GM20431 (cell line): ENCODE measurements around the gene CYB561D1.

Source experiments
- in situ Hi-C: fragments of 300-500 bp; cut with MseI, MboI; formaldehyde crosslinking; loops from one replicate; pipeline ENCODE4 v1.15.0; 2020; ENCODE audit warnings: low sequenced_read_pairs; ENCODE audit not compliant: unreplicated experiment

Gene CYB561D1

DNA sequence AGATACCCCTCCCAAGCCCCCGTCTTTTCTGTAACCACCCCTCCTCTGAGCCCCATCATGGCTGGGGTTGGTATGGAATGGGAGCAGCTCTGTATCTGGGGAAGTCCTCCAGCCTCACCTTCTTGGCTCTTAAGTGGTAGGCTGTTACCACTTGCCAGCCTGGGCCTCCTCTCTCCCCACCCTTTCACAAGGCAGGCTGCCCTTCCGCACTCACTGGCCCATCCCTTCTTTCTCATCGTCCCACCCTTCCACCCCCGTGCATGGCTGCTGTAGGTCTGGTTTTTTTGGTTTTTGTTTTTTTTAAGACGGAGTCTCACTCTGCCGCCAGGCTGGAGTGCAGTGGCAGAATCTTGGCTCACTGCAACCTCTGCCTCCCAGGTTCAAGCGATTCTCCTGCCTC lies 5.2 kb downstream of the CYB561D1 start:
- in situ Hi-C loops, result no loop called here

GRCh38 chr1:109499661-109500536 lies 6.0 kb downstream of the CYB561D1 start:
- in situ Hi-C loops, result no loop called here

- in situ Hi-C loops, result no loop called here
Measured at GRCh38 chr1:109500941-109501381, 7.1 kb downstream of the CYB561D1 start.

DNA sequence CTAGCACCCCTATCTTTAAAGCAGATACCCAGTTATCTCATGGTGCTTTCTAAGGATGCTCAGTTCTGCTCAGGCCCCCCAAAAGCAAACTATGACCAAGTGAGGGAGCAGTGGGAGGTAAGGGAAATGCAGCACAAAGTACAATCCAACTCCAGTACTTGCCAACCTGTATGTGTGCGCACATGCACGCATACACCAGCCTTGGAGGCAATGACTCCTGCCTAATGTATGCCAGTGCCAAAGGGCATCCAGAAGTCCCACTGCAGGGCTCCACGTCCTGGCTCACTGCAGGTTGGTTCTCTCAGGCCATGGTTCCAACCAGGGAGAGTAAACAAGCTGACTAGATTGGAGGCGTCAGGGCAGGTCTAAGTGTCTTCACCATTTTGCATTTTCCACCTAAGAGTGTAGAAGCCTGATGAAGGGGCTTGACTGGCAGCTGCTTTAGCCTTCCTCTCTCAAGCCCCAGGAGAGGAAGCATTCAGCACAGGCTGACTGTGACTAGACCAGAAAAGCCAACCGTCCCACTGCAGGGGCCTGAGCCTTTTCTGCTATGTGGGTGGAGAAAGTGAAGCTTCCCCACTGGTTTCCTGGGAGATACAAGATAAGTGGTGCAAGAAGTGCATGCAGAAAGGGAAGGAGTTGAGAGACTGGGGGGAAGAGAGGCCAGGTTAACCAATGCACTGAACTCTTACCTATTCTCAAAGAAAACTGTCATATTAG lies 7.9 kb downstream of the CYB561D1 start:
- in situ Hi-C loops, result no loop called here

DNA sequence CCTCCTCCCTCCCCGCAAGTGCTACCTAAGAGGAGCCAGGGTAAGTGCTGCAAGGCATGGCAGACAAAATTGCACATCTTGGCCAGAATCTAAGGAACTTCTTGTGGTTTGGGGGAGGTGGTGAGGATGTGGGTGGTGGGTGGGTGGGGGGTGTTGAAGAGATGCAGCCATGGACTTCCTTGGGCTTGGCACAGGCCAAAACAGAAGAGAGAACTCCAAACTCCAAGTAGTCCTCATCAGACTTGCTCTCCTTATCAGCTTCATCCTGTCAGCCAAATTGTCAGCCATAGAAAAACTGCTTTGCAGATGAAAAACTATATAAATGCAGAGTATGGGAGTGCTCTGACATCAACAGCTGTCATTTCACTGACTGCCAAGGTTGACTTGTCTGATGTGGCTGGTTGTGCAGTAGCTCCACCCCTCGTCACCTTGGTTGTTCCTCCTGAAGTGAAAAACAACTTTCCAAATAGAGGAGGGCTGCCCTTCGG lies 8.5 kb downstream of the CYB561D1 start:
- in situ Hi-C loops, result no loop called here

- in situ Hi-C loops, result no loop called here
Measured at GRCh38 chr1:109503935-109504334, 10.0 kb downstream of the CYB561D1 start.

DNA sequence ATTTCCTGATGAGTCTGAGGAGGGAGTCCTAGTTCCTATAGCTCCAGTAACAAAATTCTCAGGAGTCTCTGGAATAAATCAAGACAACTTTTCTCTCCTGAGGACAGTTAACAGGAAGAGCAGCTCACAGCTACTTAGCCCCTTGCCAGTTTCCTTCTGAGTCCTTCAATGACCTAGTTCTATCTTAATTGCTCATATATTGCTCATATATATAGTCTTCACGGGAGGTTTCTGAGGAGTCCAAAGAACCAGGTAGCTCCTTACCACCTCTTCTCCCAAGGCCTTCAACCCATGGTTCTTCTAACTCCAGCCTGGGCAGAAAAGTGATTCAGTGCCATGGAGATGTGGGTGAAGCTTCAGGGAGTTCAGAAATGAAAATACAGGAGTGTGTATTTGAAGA lies 11.1 kb downstream of the CYB561D1 start:
- in situ Hi-C loops, result no loop called here

- in situ Hi-C loops, result no loop called here
Measured at GRCh38 chr1:109508001-109508872, 14.3 kb downstream of the CYB561D1 start.

DNA sequence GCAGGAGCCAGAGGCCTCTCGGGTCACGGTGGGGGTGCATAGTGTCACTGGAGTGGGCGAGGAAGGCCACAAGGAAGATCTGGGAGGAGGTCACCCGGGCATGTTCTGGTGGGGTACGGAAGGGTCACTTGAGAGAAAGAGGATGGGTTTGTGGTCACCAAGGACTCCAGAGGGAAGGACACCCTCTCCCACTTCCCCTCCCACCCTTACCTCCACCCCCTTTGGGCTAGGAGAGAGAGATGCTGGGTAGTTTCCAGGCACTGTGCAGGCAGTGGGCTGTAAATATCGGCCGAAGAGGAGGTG lies 14.9 kb downstream of the CYB561D1 start:
- in situ Hi-C loops, result no loop called here

DNA sequence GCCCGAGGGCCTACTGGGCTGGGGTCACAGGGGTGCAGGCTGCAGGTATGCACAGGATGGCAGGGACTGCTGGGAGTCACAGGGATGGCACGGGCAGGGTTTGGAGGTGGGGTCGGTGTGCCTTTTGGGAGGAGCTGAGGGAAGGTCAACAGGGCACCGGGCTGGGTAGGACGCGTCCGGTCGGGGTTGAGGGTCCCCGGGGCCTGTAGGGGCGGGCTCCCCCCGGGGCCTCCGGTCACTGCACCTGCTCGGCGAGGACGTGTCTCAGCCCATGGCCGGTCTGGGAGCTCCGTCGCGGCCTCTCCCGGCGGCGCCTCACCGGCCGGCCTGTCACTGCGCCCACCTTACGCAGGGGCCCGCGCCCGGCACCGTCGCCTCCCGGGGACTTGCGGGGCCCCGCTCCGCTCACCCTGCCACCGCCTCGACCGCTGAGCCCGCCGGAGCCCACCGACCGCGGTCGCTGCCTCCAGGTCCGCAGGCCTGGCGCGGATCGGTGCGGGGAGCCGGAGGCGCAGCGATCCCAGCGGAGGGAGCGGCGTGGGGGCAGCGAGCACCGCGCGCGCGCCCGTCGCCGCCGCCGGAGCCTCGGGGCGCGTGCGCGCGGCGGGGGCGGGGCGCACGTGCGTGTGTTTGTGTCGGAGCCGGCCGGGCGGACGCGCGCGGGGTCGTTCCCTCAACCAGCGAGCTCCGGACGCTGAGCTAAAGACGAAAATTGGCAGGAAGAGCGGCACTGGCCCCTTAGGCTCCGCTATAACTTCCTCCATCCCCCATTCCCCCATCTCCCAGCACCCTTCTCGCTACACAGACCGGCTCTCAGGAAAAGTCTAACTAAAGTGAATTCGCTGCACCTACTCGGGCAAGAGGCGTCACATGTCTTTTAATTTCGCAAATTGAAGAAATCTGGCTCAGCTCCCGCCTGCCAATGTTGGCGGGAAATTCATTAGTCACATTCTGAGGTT lies 15.6 kb downstream of the CYB561D1 start, which contains the start of gene AMIGO1:
AMIGO1 (minus strand) TSS at position 552 of the 959 bp plus-strand sequence. CDS start 815 bp downstream, outside the sequence.
- in situ Hi-C loops, result no loop called here

DNA sequence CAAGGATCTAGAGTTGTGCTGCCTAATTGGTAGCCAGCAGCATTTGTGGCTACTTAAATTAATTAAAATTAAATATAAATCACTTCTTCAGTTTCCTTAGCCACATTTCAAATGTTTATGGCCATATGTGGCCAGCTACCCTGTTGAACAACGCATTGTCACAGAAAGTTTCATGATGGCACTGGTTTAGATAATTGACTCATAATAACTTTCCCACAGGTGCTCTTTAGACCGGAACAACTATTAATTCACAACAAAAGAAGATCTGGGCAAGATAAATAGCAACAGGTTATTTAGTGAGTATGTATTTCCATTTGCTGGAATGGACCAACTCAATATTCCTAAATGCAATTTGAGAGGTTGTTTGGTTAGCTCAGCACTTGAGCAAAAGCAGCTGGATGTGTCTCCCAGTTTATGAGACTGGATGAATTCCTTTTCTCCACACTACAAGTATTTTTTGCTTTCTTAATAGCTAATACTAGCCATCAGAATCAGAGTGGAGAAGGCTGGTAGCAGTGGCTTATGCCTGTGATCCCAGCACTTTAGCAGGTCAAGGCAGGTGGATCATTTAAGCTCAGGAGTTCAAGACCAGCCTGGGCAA lies 19.3 kb downstream of the CYB561D1 start:
- in situ Hi-C loops, result no loop called here

GRCh38 chr1:109514846-109515245 lies 21.0 kb downstream of the CYB561D1 start:
- in situ Hi-C loops, result no loop called here

DNA sequence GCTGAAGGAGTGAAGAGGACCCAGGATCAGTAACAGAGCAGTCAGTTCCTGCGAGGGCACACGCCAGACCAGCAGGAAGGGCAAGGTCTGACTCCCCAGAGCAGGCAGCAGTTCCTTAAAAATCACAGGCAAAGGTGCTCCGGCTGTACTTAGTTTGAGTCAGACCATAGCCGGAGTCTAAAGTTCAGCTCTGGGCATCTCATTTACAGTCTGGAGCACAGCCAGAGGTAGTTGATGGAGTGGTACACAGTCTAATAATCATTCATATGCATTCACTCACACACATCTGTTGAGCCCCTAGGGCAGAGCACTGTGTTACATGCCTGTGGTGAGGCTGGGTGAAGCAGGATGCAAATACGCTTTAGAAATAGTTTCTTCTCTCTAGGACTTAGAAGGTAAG lies 23.0 kb downstream of the CYB561D1 start:
- in situ Hi-C loops, result no loop called here

DNA sequence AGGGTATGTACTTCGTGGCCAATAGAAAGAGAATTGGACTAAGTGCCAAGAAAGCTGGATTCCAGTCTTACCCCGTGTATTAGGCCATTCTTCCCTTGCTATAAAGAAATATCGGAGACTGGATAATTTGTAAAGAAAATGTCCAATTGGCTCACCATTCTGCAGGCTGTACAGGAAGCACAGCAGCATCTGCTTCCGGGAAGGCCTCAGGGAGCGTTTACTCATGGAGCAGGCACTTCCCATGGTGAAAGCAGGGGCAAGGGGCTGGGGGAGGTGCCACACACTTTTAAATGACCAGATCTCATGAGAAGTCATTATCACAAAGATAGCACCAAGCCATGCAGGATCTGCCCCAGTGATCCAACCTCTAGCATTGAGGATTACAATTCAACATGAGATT lies 23.4 kb downstream of the CYB561D1 start:
- in situ Hi-C loops, result no loop called here

- in situ Hi-C loops, result no loop called here
Measured at GRCh38 chr1:109521002-109521951, 27.4 kb downstream of the CYB561D1 start.

GRCh38 chr1:109522026-109522425 lies 28.1 kb downstream of the CYB561D1 start:
- in situ Hi-C loops, result no loop called here

DNA sequence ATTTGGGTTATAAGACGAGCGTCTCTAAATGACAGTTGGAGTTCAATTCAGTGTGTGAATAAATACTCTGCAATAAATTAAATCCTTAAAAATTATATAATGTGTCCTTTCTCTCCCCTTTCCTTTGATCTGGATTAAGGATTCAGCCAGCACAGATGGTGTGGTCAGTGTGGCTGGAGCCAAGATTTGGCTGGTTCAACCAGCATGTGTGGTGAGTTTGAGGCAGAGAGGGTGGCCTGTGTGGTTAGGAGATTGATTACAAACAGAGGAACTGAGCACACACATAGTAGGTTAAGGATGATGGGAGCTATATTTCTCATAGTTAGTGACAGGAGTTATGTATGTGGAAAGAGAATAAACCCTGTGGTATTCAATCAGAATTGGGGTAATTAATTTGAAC lies 29.8 kb downstream of the CYB561D1 start:
- in situ Hi-C loops, result no loop called here
